Embryonic facial prominence (tissue), 1 donor: ENCODE data around the gene CPLX1.
"Not testable (repeated sequence)": the region's sequence is repeated elsewhere in the genome, so short reads cannot be mapped to it uniquely, and the experiment has no call there.

ENCODE experiments used
- DNase-seq: peaks from one replicate; pipeline ENCODE4 v3.0.0-alpha.2; 2016; ENCODE audit errors: extremely low spot score

The CPLX1 gene

DNA sequence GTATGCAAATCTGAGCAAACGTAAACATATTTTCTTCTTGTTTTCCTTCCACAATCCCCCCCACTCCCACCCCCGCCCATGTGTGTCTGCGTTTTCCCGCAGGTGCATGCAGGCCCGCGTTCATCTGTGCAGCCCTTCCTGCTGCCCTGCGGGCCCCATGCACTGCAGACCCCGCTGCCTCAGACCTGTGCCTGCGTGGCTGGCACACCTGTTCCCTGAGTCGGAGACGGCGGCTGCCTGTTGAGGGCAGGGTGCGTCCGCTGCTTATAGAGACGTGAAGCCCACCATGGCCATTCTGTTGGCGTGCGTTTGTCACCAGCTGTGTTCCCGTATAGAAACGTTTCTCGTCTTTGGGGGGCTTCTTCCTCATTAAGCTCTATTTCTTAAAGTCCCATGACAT lies 68.8 kb downstream of the CPLX1 start:
- no peak for DNase-seq

DNA sequence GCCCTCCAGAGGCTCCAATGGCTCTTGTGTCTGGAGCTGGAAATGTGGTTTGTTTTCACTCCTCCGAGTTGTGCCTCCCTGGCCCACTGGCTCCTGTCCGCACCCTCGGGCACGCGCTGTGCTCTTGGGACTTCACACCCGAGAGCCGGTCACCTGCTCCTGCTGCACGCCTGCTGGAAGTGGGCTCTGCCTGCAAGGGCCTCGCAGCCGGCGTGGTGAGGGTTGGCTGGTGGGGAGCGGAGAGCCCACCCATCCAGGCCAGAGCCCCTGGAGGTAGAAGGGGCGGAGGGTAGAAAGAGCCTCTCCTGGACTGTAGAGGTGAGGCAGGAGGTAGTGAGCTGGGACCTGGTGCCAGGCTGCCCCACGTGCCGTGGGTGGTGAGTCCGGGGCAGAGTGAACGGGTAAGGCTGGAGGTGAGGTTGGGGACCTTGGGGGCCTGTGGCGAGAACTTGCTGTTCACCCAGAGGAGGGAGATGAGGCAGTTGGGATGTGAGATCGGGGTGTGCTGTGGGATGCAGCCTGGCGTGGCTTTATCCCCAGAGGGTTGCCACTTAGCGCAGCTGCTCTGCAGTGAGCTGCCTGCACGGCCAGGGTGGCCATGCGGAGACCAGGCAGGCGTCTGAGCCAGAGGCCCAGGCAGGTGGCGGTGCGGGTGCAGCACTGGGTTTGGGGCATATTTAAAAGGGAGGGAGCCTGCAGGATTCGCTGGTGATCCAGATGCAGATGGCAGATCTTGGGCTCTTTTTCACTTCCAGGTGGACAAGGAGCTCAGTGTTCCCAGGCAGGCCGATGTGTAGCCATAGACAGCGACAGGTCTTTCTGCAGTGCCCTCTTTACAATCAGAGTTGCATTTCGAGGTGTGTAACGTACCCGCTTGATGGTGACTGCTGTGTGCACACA lies 71.5 kb downstream of the CPLX1 start:
- DNase-seq: no peak

- DNase-seq: not testable (repeated sequence)
Observed at GRCh38 chr4:753186-753585, 72.7 kb downstream of the CPLX1 start.

DNA sequence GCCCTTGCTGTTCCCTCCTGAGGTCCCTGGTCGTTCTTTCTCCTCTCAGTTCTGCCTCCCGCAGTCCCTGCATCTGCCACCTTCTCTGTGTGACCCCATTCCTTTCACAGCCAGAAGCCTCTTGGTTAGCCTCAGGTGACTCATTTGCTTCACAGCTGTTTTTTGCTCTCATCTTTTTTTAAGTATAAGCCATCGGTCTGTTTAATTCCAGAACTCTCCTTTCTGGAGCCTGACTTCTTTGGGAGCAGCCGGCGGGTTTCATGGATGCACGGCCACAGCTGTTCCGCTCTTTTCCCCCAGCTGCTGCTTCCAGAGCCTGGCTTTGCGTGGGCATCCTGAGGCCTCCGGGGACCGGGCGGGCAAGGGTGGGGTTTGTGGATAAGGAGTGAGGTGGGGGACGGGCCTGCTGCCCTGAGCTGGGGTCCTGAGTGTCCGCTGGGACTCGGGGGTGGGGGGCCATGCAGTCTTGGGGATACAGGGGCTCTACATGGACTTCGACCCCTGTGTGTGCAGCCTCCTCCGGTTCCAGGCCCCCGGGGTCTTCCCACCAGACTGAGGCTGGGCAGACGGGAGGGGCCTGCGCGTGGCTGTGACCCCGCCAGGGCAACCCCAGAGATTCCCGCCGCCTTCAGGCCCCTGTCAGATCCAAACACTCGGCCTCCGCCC lies 73.6 kb downstream of the CPLX1 start:
- no peak for DNase-seq

DNA sequence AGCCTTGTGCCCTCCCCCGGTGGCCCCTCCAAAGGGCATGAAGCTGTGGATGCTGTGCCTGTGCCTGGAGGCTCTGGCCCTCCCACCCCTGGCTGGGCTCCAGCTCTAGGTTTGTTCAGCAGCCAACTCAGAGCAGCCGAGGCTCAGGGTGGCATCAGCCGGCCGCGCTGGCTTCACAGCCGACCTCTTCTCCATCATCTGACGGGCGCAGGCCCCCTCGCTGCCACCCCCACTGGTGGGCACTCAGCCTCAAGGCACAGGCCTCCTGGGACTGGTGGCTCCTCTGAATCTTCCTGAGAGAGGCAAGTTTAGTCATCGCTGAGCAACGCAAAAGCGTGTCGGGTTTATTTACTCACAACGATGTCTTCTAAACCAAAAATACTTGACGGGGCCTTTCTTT lies 74.3 kb downstream of the CPLX1 start:
- no peak for DNase-seq

DNA sequence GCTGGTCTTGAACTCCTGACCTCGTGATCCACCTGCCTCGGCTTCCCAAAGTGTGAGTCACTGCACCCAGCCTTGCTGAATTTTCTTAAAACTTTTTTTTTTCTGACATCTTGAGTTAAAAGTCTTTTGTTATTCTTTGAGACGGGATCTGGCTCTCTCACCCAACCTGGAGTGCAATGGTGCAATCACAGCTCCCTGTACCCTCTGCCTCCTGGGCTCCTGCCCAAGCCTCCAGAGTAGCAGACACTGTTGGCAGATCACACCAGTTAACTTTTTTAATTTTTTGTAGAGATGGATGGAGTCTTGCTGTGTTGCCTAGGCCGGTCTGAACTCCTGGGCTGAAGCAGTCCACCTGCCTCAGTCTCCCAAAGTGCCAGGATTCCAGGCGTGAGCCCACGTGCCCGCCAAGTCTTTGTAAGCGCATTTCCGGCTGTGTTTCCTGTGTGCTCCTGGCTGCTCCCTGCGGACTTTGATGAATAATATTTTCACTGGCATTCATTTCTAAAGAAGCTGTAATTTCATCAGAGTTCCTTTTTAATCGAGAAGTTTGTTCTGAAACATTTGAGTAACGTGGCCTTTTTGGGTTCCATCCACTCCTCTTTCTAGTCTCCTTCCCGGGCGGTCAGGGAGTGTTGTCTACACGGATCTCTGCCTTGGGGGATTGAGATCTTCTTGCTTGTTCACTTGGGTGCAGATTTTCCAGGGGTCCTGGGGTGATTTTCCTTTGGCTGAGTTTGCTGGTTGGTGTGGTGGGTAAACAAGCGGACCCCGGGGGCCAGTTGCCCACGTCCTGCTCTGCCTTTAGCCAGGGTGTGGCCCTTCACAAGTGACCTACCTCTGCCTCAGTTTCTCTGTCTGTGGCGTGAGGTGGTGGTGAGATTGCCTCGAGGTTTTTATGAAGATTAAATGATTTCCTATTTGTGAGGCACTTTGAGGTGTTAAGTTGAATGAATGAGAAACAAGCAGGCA lies 75.9 kb downstream of the CPLX1 start:
- no peak for DNase-seq

- no peak for DNase-seq
Observed at GRCh38 chr4:748461-748860, 77.5 kb downstream of the CPLX1 start.

- DNase-seq: no peak
Observed at GRCh38 chr4:747546-748170, 78.3 kb downstream of the CPLX1 start.

DNA sequence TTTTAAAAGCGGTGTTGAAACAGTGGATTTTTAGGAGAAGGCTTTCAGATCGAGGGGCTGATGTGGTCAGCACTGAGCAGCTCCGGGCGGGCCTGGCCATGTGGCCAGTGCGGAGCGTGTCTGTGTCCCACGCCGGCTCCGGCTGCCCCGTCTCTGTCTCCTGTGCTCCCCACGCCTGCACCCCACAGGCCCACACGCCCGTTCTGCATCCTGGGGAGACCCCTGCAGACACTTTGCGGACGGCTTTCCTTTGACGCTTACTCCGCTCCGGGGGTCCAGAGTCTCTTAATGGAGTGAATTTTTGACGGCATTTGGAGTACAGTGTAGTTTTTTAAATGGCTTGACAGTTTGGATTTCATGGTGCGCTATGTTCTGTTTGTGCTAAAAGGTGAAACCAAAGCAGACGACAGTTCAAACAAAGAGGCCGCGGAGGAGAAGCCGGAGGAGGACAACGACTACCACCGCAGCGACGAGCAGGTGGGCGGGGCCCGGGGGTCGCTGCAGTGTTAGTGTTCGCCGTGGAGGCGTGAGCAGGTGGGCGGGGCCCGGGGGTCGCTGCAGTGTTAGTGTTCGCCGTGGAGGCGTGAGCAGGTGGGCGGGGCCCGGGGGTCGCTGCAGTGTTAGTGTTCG lies 81.6 kb downstream of the CPLX1 start:
- no peak for DNase-seq

DNA sequence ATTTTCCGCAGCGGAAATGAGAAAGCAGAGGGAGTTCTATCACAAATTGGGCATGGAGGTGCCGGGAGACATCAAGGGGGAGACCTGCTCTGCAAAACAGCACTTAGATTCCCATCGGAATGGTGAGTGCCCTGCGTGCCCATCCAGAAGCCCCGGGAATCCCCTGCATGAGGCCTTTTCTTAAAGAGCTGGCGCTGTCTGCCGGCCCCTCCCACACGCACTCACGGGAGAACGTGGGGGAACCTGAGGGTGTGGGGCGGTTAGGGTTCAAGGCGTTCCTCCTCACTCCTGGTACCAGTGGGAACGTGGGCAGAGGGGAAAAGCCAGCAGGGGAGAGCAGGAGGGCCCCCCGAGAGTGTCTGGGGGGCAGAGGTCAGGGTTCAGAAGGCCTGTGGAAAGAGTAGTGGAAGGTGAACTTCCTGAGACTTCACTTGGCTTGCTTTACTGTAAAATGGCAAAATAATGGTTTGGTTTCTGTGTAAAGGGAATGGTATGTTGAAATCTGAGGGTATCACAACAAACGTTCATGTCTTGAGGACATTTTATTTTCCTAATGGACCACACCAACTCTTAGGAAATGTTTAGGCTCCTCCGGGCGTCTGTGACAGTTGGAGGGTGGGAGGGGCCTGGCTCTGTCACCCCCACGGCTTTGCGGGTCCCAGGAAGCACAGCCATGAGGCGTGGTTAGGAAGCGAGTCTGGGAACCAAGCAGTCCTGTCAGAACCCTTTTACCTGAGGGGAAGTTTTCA lies 82.3 kb downstream of the CPLX1 start:
- no peak for DNase-seq

- no peak for DNase-seq
Observed at GRCh38 chr4:742742-743311, 83.1 kb downstream of the CPLX1 start.

- no peak for DNase-seq
Observed at GRCh38 chr4:742096-742741, 83.7 kb downstream of the CPLX1 start.

- no peak for DNase-seq
Observed at GRCh38 chr4:740656-741282, 85.2 kb downstream of the CPLX1 start.

DNA sequence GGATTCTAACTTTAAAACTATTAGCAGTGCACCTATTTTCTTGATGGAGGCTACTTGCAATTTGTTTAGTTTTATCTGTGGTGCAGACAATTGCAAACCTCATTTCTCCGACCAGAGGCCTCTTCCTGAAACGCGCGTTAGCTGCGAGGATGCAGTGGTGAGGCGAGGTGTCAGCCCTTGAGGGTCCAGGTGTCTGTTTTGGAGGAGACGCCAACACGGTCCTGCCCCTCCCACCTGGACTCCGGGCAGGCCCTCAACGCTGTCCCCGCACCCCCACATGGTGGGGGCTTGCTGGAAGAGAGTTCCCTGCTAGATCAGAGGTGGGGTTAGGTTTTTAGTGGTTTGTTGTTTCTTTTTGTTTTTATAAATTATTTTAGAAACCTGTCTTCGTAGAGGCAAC lies 85.9 kb downstream of the CPLX1 start:
- DNase-seq: no peak

DNA sequence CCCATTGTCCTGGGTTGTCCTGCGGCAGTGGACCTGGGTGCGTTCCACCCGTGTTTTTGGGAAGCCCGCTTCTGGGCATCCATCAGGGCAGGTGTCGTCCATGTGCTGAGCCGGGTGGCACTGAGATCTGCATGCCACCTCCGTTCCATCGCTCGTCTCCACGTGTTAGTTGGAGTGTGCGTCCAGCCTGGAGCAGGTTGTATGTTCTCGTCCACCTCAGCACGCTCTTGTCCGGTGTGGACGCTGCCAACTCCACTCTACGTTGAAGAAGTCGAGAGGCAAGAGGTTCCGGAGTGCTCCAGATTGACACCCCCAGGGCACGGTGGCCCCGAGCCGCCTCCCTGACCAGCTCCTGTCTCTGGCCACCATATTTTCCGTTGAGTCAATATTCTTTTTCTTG lies 86.4 kb downstream of the CPLX1 start:
- DNase-seq: no peak

GRCh38 chr4:738781-739280 lies 87.1 kb downstream of the CPLX1 start:
- DNase-seq: no peak

DNA sequence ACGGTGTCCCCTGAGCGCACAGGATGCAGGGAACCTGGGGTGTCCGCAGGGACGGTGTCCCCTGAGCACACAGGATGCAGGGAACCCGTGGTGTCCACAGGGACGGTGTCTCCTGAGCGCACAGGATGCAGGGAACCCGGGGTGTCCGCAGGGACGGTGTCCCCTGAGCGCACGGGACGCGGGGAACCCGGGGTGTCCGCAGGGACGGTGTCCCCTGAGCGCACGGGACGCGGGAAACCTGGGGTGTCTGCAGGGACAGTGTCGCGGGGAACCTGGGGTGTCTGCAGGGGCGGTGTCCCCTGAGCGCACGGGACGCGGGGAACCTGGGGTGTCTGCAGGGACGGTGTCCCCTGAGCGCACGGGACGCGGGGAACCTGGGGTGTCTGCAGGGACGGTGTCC lies 89.4 kb downstream of the CPLX1 start:
- not testable (repeated sequence) for DNase-seq

DNA sequence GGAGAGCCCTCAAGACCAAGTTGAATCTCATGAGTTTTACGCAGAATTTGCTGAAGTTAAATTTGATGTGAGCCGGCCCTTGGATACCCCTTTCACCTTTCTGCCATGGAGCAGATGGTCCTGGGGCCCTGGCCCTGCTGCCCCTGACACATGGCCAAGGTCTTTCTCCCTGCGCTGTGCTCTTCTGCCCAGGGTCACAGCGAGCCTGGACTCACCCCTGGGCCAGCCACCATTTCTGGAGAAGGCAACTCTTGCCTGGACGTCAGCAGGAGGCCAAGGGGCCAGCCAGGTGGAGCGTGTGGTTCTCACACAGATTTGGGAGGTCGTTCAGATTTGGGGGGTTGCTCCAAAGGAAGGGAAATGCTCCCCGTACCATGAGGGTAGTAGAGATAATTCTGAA lies 90.3 kb downstream of the CPLX1 start:
- DNase-seq: no peak
